GM23338 (cell line): ENCODE results near the gene PBLD.
"Not testable (repeated sequence)": the region's sequence is repeated elsewhere in the genome, so short reads cannot be mapped to it uniquely, and the experiment has no call there.

Experiments
- CREB1 ChIP-seq: fragments of 250-450 bp; sonication (Bioruptor Pico); IDR thresholded peaks from 2 replicates; pipeline ENCODE4 v1.5.0; 2020; ENCODE audit warnings: low read depth, mild to moderate bottlenecking, moderate library complexity
- EZH2 ChIP-seq: fragments of 200-600 bp; sonication (generic); IDR thresholded peaks from one replicate; pipeline ENCODE4 v1.8.0; 2017; ENCODE audit warnings: antibody characterized with exemption, mild to moderate bottlenecking, low read depth; ENCODE audit not compliant: unreplicated experiment
- EZH2phosphoT487 ChIP-seq: fragments of 200-600 bp; sonication (generic); IDR thresholded peaks from one replicate; pipeline ENCODE4 v1.8.1; 2018; ENCODE audit warnings: antibody characterized with exemption; ENCODE audit not compliant: unreplicated experiment
- JUNB ChIP-seq: IDR thresholded peaks from one replicate; pipeline ENCODE4 v1.6.1; 2016; ENCODE audit warnings: antibody characterized with exemption; ENCODE audit not compliant: unreplicated experiment
- POLR2AphosphoS5 ChIP-seq: IDR thresholded peaks from 2 replicates; pipeline ENCODE4 v1.6.1; 2016; ENCODE audit warnings: antibody characterized with exemption, low read depth
- STAT1 ChIP-seq: IDR thresholded peaks from one replicate; pipeline ENCODE4 v1.6.1; 2016; ENCODE audit warnings: antibody characterized with exemption; ENCODE audit not compliant: unreplicated experiment
- ZNF114 ChIP-seq: fragments of 250-450 bp; sonication (Bioruptor Pico); IDR thresholded peaks from 2 replicates; pipeline ENCODE4 v1.5.0; 2020; ENCODE audit warnings: mild to moderate bottlenecking, moderate library complexity
- TF ChIP-seq, protein P1 (sequence below), 2 experiments: fragments of 200-600 bp in 1 of 2; sonication (generic) in 1 of 2; conservative IDR thresholded peaks; 2 replicates each; pipeline versions ENCODE4 v1.5.1 to v1.6.1; 2016 to 2017; ENCODE audit warnings: antibody characterized with exemption in 2 of 2, low read depth in 2 of 2, mild to moderate bottlenecking in 2 of 2, moderate library complexity in 1 of 2
- TF ChIP-seq, protein P2 (sequence below): IDR thresholded peaks from one replicate; pipeline ENCODE4 v1.6.1; 2018; ENCODE audit warnings: antibody characterized with exemption; ENCODE audit not compliant: unreplicated experiment
- TF ChIP-seq, protein P3 (sequence below): IDR thresholded peaks from 2 replicates; pipeline ENCODE4 v1.6.1; 2016; ENCODE audit warnings: antibody characterized with exemption

DNA sequence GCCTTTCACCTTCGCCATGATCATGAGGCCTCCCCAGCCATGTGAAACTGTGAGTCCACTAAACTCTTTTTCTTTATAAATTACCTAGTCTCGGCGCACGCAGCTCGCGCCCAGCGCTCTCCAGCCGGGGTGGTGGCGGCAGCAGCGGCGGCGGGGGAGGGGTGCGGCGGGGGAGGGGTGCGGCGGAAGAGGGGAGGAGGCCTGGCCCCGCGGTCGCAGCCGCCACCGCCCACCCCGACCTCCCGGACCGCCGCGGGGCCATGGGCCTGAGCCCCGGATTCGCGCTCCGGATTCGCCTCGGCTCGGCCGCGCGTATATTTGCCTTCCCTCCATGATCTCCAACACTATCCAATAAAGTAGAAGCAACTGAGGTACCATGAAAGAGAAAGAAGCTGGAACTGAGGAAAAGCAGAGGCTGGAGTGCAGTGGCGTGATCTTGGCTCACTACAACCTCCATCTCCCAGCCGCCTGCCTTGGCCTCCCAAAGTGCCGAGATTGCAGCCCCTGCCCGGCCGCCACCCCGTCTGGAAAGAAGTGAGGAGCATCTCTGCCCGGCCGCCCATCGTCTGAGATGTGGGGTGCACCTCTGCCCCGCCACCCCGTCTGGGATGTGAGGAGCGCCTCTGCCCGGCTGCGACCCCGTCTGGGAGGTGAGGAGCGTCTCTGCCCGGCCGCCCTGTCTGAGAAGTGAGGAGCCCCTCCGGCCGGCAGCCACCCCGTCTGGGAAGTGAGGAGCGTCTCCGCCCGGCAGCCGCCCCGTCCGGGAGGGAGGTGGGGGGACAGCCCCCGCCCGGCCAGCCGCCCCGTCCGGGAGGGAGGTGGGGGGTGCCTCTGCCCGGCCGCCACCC lies 53.6 kb downstream of the PBLD start:
- TF ChIP-seq, protein P1, sequence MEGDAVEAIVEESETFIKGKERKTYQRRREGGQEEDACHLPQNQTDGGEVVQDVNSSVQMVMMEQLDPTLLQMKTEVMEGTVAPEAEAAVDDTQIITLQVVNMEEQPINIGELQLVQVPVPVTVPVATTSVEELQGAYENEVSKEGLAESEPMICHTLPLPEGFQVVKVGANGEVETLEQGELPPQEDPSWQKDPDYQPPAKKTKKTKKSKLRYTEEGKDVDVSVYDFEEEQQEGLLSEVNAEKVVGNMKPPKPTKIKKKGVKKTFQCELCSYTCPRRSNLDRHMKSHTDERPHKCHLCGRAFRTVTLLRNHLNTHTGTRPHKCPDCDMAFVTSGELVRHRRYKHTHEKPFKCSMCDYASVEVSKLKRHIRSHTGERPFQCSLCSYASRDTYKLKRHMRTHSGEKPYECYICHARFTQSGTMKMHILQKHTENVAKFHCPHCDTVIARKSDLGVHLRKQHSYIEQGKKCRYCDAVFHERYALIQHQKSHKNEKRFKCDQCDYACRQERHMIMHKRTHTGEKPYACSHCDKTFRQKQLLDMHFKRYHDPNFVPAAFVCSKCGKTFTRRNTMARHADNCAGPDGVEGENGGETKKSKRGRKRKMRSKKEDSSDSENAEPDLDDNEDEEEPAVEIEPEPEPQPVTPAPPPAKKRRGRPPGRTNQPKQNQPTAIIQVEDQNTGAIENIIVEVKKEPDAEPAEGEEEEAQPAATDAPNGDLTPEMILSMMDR (conservative IDR thresholded peaks at IDR 0.05; ENCODE audit: low read depth in 2 of 2): not testable (repeated sequence)
- not testable (repeated sequence) for TF ChIP-seq JUNB, POLR2AphosphoS5, EZH2, EZH2phosphoT487, STAT1, CREB1, ZNF114
- TF ChIP-seq, protein P2, sequence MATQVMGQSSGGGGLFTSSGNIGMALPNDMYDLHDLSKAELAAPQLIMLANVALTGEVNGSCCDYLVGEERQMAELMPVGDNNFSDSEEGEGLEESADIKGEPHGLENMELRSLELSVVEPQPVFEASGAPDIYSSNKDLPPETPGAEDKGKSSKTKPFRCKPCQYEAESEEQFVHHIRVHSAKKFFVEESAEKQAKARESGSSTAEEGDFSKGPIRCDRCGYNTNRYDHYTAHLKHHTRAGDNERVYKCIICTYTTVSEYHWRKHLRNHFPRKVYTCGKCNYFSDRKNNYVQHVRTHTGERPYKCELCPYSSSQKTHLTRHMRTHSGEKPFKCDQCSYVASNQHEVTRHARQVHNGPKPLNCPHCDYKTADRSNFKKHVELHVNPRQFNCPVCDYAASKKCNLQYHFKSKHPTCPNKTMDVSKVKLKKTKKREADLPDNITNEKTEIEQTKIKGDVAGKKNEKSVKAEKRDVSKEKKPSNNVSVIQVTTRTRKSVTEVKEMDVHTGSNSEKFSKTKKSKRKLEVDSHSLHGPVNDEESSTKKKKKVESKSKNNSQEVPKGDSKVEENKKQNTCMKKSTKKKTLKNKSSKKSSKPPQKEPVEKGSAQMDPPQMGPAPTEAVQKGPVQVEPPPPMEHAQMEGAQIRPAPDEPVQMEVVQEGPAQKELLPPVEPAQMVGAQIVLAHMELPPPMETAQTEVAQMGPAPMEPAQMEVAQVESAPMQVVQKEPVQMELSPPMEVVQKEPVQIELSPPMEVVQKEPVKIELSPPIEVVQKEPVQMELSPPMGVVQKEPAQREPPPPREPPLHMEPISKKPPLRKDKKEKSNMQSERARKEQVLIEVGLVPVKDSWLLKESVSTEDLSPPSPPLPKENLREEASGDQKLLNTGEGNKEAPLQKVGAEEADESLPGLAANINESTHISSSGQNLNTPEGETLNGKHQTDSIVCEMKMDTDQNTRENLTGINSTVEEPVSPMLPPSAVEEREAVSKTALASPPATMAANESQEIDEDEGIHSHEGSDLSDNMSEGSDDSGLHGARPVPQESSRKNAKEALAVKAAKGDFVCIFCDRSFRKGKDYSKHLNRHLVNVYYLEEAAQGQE: not testable (repeated sequence)
- TF ChIP-seq, protein P3, sequence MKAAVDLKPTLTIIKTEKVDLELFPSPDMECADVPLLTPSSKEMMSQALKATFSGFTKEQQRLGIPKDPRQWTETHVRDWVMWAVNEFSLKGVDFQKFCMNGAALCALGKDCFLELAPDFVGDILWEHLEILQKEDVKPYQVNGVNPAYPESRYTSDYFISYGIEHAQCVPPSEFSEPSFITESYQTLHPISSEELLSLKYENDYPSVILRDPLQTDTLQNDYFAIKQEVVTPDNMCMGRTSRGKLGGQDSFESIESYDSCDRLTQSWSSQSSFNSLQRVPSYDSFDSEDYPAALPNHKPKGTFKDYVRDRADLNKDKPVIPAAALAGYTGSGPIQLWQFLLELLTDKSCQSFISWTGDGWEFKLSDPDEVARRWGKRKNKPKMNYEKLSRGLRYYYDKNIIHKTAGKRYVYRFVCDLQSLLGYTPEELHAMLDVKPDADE: not testable (repeated sequence)
